8988T (cell line): ENCODE measurements around the gene SLC39A11.
"Not testable (repeated sequence)": the region's sequence is repeated elsewhere in the genome, so short reads cannot be mapped to it uniquely, and the experiment has no call there.

Source experiments
- DNase-seq: peaks from one replicate; pipeline ENCODE4 v3.0.0; 2011

The SLC39A11 gene

DNA sequence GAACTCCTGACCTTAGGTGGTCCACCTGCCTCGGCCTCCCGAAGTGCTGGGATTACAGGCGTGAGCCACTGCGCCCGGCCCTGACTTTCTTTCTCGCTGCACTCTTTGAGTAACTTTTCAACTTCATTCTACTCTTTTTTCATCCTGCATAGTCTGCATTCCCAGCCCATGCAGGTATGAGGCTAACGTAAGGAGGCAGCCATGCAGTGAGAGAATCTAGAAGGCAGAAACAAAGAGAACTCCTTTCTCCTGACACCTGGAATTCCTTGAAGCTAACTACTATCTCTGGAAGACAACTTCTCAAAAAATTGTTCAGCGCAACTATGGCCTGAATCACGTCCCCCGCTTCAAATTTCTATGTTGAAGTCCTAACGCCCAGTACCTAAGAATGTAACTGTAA is 152.0 kb downstream of the SLC39A11 start:
- no peak for DNase-seq

DNA sequence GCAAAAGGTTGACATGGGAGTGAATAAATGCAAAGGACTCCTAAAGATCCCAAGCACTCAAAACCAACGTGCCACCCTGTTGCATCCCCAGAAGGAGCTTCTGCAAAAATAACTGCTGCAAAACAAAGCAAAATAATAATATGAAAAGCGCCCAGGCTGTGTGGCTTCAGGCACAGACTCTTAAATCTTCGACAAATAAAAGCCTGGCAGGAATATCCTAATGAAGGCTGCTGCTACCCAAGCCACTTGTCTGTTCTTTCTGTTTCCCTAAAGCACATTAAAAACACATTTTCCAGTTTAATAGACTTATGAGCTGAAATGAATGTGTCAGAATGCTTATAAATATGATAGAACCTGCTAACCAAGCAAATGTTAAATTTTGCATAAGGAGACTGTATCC is 154.0 kb downstream of the SLC39A11 start:
- no peak for DNase-seq

GRCh38 chr17:72937707-72938106 is 154.8 kb downstream of the SLC39A11 start:
- DNase-seq = no peak

DNA sequence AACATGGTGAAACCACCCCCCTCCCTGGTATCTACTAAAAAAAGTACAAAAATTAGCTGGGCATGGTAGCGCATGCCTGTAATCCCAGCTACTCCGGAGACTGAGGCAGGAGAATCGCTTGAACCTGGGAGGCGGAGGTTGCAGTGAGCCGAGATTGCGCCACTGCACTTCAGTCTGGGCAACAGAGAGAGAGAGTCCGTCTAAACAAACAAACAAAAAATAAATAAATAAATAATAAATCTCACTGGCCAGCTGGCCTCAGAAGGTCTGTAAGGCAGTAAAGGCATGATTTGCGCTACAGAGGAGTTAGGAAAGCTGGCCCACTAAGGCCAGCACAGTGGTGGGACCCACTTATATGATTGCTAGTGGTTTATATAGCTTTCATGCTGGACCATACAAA is 155.2 kb downstream of the SLC39A11 start:
- DNase-seq = not testable (repeated sequence)

GRCh38 chr17:72935984-72936383 is 156.5 kb downstream of the SLC39A11 start:
- DNase-seq = no peak

DNA sequence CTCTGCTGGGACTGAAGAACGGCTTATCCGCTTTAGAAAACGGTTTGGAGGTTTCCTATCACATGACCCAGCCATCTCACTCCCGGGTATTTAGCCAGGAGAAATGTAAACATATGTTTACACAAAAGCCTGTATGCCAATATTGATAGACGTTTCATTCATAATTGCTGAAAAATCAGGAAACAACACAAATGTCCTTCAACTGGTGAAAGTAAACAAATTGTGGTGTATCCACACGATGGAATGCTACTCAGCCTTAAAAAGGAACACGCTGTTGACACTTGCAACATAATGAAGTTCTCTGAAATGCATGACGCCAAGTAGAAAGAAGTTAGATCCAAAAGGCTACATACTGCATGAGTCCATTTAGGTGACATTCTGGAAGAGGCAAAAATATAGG is 157.6 kb downstream of the SLC39A11 start:
- DNase-seq = no peak

- no peak for DNase-seq
These were observed 160.9 kb downstream of the SLC39A11 start for GRCh38 chr17:72931635-72932034.

DNA sequence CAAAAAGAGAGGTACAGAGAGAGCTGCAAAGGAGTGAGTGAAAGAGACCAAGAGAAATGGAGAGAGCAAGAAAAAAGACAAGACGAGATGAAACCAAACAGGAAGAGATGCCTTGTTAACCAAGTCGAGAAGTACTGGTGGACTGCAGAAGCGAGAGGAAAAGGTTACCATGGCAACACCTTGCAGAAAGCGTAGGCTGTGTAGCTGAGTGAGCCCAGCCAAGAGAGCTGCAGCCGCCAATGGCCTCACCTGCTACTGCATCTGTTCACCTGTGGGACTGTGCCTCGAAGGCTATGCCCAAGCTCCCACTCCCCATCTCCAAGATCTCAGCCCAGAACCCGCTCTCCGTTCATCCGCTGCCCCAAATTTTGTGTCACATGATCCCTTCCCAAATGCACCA is 161.3 kb downstream of the SLC39A11 start:
- no peak for DNase-seq

DNA sequence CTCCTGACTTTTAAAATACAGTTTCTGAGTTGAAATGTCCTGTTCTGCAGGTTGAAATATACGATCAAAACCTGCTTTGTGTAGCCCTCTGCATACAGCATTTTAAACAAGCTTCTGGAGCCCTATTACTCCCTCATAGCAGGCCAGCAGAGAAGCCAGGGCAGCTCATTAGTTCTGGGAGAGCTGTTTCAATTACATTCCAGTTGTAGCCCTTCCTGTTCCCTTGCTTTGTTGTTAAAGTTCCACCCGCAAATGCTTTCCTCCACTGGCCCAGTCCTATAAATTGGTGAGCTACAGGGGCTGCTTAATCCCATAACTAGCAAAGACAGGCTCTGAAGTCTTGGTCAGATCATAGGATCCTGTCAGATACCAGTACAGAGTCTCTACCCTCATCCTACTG is 162.5 kb downstream of the SLC39A11 start:
- DNase-seq = no peak

DNA sequence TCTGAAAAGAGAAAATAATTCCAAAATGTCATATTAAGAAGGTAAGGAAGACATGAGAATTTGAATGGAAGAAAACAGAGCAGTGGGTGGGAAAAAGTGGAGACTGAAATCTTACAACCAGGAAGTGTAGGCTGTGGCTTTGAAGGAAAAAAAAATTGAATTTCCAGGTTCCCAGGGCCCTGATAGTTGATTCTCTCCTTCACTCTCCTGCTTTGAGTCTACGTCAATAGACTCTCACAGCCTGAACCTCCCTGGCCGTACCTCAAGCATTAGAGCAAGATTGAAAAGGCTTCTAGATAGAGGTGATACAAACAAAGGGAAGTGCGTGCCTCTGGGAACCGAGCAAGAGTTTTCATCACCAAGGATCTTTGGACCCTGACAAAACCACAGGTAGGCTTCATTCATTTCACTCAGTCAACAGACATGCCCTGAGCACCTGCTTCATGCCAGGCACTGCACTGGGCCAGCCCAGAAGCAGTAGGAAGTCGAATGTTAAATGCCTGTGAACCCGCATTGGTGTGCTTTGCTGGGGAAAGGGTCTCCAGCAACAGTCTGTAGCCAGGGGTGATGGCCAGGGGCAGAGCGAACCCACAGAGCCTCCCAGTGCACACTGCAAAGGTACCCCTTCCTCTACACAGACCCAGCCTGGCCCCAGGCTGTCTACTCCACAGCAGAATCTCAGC is 163.9 kb downstream of the SLC39A11 start:
- no peak for DNase-seq

DNA sequence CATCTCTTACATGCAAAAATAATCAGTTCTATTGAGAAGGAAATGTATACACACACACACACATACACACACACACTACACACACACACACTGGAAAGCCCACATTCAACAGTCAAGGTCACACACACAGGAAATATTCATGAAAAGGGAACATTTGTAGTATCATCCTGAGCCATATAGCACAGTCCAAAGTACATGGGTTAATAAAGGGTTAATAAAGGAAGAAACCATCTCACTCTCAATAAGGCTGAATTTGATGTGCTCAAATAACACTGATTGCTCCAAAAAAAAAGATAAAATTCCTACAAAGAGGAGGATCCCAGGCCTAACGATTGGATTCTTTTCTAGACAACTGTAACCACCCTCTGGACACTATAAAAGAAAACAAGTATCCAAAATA is 164.7 kb downstream of the SLC39A11 start:
- no peak for DNase-seq

DNA sequence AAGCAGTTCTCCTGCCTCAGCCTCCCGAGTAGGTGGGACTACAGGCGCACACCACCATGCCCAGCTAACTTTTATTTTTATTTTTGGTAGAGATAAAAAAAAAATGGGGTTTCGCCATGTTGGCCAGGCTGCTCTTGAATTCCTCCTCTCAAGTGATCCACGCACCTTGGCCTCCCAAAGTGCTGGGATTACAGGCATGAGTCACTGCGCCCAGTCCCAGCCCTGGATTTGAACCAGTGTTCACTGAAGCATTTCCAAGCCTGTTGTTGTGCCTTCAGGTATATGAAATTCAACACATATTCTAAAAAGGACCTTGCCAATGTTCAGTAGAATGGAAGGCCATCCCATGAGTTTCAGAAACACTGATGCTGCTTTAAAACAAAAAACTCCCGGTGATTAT is 165.3 kb downstream of the SLC39A11 start:
- DNase-seq = no peak

DNA sequence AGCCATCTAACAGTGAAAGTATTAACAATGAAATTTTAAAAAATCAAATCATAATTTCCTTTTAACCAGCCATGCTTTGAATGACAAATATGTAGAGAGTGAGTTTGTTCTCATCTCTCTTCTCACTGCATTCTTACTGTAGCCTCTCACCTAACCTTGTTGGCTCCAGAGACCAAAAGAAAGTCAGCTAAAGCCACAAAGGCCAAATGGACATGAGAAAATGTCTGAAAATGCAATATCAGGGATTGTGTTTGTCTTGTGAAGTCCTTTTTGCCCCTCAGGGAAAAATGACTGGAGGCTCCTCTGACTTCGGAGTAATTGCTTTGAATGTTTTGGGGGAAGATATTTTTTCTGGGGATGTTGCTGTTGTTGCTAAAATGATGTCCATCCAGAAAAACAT is 166.3 kb downstream of the SLC39A11 start:
- no peak for DNase-seq

DNA sequence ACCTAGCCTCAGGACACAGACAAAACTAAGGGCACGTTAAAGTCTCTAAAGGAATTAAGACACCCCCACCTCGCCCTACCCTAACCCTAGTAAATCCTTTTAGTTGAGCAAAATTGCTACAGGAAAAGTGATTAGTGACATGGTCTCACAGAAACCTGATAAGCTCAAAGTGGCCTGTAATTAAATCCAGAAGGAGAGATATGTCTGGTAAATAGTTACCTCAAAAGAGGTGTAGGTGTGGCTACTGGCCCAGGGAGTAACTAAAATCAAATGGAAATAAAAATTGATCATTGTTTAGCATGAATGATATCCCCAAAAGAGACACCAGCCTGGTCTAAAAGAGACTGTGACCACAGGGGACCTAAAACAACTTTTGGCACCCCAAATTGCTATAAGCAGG is 168.3 kb downstream of the SLC39A11 start:
- no peak for DNase-seq

- DNase-seq = no peak
These were observed 170.3 kb downstream of the SLC39A11 start for GRCh38 chr17:72922219-72922618.

DNA sequence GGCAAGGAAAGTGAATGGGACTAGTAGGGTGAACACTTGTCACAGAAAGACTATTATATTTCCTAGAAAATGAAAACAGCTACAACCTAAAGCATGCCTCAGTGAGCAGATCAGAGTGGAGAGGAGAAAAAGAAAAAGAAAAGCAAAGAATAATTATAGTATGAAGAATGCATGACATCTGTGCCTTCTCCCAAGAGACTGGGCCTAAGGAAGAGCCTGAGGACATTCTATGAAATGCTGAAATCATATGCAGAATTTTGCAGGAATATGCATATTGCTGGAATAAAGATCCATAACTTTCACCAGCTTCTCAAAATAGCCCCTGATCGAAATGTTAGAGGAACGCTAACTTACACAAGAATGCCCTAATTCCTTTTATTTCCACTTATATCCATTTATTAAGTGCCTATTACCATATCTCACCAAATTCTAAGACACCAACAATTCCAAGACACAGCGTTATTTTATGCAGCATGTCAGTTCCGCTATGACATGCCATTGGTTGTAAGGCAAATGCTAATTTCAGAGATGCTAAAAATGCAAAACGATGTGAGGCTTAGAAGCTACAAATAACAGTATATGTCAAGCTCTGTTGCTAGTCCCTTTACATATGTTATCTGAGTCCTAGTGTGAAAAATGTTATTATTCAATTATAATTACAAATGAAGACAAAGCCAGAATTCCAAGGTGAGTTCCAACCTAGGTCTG is 171.0 kb downstream of the SLC39A11 start:
- DNase-seq = no peak

DNA sequence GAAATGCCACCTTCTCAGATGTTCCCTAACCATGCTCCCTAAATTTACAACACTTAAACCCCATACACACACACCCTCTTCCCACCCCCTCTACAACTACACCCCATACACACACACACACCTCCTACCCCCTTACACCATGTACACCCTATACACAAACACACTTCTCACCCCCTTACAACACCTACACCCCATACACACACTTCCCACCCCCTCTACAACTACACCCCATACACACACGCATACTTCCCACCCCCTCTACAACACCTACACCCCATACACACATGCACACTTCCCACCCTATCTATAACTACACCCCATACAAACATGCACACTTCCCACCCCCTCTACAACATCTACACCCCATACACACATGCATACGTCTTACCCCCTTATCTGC is 172.0 kb downstream of the SLC39A11 start:
- DNase-seq = no peak

- no peak for DNase-seq
These were observed 175.5 kb downstream of the SLC39A11 start for GRCh38 chr17:72916991-72917390.

DNA sequence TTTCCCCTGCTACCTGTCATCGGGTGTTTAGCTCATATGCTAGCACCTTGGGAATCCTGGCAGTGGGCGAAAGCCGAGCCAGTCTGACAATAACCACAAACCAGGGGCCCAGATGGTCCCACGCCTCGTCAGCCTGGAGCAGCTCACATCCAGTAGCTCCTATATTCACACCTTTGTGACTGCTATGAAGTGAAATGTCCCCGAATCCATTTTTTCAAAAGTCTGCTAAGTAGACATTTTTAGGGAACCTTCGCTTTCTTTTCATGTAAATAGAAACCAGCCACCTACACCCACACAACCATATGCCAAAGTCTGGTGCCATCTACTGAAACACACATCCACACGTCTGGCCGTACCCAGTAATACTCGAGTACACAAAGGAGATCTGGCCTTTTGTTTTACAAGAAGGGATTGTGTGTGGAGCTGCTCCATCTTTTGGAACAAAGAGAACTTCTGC is 176.8 kb downstream of the SLC39A11 start:
- DNase-seq = no peak

DNA sequence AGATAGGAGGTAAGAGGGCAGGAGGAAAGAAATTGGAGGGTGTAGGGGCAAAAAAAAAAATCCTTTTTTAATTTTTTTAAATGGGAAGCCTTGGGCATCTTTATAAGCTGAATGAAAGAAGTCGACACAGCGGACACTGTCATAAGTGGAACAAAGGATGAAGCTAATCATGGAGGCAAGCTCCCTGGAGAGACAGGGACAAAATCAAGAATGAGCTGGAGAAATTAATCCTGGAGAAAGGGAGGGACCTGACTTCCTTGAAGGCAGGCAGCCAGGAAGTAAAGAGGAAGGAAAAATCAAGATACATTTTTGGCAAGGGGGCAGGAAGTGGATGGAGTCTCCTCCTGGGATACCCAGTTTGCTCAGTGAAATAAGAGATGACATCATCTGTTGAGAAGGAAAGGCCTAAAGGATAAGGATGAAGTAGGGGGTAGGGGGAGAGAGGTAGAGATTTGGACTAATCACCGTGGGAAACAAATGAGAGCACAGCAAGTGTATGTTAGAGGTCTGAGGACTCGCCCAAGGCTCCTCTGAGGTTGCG is 179.3 kb downstream of the SLC39A11 start:
- no peak for DNase-seq

- DNase-seq = no peak
These were observed 186.2 kb downstream of the SLC39A11 start for GRCh38 chr17:72906306-72906705.

GRCh38 chr17:72903522-72903921 is 189.0 kb downstream of the SLC39A11 start:
- DNase-seq = no peak

GRCh38 chr17:72901657-72902056 is 190.8 kb downstream of the SLC39A11 start:
- no peak for DNase-seq

- DNase-seq = no peak
These were observed 191.4 kb downstream of the SLC39A11 start for GRCh38 chr17:72901083-72901482.

- DNase-seq = no peak
These were observed 191.9 kb downstream of the SLC39A11 start for GRCh38 chr17:72900654-72900971.
